Measurements from ENCODE around the gene RNF227.
"Not testable (repeated sequence)": the region's sequence is repeated elsewhere in the genome, so short reads cannot be mapped to it uniquely, and the experiment has no call there.

Gene RNF227

DNA sequence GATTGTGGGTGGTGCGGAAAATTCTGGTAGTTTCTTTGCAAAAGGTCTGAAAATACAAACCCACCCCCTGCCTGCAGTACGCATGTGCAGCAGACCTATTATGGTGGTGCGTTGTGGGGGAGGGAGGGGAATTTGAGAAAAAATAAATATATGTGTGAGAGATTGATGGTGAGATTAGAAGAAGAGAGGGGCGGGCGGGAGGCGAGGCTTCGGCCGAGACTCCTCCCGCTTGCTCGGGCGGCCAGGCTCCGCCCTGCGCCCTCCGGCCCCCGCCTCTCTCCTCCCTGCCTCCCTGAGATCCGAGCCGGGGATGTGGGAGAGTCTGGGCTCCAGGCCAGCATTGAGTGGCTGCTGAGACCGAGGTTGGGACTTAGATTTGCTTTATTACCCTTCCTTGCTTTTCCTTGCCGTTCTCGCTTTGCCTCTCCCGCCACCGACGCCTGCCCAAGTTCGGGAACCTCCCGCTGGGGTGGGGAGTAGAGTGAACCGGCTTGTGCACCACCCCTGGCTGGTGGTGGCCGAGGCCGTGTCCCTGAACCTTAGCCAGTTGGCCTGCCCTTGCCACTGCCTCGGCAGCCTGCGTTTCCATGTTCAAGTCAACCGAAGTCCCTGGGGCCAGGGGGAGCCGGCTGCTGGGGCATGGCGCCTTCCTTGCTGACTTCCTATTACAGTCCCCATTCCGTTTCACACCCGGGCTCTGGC is 28.5 kb downstream of the RNF227 start:
- peak; percentile 69 for DNase-seq

DNA sequence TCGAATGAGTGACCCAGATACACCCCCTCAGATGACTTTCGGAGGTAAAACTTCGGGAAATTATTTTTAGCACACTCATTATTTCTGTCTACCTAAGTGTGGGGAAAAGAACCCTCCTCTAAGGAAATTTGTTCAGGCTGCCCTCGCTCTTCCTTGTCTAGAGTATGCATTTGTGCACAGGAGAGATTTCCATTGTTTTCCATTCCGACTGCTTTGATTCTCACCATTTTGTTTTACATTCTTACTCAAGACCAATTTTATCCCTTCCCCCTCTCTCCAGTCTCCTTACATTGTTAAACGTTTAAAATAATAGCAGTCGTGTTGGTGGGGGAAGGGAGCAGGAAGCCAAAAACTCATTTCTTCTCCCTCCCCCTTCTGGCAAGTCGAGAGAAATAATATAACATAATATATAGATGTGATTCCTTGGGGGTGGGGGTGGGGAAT is 29.0 kb downstream of the RNF227 start:
- DNase-seq, result no peak

DNA sequence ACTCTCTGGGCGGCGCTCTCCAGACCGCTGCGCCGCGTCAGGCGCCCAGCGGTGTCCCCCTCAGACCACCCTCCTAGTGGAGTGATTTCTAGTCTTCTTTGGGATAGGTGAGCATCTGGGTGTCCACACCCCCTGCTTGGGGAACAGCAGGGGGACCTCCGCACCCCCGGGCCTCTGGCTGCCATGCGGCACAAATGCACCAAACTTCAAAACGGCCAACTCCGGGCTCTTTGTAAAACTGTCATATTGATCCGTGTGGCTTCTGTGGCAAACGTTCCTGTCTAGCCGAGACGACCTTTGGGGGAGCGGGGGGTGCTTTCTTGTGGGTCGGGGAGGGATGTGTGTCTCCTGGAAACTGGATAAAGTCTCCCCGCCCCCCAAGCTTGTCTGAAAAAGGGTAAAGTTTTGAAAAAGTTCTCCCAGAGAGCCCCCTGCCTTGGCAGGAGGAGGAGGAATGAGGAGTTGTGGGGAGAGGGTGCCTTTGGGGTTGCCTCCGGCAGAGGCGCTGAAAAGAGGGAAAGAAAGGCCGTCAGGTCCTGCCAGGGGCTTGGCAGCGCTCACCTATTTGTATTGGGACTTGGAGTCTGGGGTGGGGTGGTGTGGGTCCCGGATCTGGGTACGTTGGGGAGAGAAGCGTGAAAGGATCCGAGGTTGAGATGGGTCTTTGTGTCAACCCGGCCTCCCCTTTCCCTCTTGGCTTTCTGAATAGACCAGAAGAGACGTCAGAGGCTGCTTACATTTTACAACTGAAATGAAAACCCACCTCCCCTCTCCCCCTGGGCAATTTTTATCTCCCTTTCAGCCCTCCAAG is 29.7 kb downstream of the RNF227 start:
- no peak for DNase-seq

DNA sequence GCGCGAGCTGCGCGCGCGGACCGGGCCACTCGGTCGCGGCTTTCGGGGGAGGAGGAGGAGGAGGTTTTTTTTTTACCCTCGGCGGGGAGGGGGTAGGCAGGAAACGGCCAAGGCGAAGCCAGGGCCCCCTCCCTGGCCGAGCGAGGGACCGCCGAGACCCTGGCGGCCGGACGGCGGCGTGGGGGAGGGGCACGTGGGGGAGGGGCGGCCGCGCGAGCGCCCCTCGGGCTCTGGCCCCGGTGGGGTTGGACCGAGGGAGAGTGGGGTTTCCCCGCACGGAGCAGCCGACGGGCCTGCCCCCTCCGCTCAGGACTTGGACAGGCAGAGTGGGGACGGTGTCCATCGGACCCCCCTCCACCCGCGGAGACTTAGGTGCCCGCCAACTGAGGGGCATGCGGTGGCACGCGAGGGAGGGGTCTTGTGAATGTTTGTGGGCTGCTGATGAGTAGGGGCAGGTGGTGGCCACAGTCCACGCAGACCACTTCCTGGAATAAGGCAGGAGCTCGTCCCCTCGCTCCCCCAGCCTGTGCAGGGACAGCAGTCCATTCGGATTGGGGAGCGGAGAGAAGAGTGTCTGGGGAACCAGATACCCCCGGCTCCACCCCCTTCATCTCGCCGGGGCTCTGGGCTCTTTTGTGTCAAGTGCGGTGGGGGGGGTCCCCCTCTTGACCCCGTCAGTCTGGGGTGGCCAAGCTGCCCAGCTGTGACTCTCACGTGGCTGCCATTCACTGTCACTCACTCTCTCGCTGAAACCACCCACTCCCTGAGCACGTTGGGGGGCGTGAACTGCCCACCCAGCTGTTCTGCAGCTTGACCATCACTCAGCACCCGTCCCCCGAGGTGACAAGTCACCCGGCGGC is 30.5 kb downstream of the RNF227 start:
- DNase-seq, result peak; percentile 58

DNA sequence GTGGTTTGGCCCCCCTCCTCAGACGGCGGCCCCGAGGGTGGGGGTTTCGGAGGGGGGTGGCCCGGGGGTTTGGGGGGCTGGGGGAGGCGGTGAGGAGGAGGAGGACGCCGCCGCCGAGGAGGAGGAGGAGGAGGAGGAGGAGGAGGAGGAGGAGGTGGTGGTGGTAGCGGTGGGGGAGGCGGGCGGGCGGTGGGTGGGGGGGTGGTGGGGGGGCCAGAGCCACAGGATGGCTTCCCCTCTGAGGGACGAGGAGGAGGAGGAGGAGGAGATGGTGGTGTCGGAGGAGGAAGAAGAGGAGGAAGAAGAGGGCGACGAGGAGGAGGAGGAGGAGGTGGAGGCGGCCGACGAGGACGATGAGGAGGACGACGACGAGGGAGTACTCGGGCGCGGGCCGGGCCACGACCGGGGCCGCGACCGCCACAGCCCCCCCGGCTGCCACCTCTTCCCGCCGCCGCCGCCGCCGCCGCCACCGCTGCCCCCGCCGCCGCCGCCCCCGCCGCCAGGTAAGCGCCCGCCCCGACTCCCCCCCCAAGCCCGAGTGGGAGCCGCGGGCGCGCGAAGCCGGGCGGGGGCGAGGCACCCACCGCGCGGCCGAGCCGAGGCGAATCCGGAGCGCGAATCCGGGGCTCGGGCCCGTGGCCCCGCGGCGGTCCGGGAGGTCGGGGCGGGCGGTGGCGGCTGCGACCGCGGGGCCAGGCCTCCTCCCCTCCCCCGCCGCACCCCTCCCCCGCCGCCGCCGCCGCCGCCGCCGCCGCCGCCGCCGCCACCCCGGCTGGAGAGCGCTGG is 31.3 kb downstream of the RNF227 start:
- no peak for DNase-seq

DNA sequence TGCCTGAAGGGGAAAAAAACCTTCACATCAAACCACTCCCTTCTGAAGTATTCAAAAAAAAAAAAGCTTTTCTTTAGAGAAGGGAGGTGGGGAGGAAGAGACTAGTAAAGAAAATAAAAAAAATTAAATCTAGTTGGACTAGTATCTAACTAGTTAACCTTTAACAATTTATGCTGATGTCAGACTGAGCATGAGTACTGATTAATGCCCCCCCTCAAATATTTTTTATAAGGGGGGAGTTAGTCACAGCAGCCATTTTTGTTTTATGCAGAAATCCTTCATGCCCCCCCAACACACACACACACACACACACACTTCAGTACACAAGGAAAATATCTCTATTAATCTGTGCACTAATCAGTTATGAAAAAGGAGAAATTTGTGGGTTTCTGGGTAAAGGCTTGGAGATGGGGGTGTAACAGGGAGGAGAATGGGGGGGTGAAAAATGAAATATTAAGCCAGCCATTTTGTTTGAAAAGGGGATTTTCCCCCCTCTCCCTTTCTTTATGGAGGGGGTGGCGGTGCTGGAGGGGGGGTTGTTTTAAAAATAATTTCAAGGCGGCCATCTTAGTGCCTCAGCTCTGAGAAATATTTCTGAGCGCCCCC is 32.2 kb downstream of the RNF227 start:
- DNase-seq, result no peak

DNA sequence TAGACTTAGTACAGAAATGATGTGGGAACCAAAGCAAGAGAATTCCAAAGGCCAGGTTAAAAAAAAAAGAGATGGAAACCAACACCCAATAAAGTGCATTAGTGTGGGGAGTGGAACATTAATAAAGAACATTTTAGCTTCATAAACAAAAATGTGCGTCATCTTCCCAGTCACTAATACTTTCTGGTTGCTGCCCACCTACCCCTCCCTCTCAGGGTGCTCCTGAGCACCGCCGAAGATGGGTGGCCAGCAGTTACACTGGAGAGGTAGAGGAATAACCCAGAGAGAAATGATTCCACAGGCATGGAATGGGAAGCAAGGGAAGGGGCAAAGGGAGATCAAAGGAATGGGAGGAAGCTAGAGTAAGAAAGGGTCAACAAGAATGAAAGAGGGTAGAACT is 33.5 kb downstream of the RNF227 start:
- DNase-seq, result no peak

DNA sequence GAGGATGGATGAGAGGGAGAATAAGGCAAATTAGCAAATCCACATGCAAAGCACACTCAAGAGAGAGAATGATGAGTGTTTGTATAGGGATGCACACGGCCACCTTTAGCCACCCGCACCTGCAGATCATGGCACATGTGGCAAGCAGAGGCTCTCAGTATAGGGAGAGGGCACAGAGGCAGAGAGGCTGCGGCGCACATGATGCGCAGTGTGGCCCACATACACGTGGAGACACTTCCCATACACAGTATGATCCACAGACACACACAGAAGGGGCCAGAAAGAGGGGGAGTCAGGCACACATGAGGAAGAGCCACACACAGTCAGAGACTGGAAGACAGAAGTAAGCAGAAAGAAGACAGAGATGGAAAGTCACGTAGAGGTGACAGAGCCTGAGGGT is 34.0 kb downstream of the RNF227 start:
- DNase-seq, result no peak

DNA sequence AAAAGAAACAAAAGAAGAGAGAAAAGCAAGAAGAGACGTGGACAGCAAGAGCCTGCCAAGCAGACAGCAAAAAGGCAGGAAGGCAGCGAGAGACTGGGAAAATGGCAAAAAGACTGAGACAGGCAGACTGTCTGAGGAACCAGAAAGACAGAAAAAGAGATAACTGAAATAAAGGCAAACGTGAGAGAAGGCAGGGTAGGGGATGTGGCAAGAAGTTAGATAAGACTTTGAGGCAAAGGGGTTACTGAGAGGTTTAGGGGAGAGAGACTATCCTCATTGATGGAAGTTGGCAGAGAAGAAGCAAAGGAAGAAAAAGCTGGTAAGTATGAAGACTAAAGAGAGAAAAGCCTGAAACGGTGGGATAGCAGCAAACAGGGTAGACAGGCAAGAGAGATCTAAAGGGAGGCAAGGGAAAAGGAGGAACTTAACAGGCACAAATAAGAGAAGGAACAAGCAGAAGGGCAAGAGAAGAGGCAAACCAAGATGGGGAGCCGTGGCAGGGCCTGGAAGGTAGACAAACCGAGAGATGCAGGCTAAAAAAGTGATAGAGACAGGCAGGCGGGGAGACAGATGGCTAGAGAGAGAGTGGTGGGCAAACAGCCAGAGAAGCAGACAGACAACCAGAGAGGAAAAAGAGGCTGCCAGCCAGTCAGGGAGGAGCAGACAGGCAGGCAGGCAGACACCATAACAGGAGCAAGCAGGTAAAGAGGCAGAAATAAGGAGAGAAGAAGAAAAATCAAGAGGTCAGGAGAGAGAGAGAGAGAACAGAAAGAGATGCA is 34.6 kb downstream of the RNF227 start:
- no peak for DNase-seq

DNA sequence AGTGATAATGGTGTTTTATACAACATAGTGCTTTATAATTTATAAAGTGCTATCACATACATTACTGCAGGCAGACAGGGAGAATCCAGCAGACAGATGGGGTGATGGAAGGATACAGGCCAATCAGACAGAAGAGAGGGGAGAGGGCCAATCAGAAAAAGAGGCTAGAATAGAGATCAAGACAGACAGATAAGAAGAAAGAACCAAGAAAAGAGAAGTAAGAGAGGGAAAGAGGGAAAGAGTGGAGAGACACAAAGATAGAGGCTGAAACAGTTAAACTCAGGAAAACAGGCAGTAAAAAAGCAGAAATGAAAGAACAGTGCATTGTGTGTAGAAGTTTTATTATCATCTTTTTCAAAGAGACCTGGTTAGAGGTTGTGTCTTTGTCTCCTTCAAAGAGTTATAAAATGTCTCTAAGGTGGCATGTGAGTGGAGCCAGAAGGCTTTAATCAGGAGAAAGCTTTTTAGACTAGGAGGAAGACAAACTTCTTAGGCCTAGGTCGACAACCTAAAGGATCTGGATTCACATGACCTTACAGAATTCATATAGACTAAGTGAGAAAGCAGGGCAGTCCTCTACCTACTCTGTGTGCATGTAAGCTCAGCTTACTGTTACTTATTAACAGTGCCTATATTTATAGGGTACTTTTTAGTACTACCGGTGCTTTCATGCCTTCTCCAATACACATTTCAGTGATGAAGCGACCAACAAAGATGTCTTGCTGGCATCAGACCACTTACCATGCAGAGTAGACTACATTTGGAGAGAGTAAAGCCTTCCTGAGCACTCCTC is 35.8 kb downstream of the RNF227 start:
- no peak for DNase-seq

DNA sequence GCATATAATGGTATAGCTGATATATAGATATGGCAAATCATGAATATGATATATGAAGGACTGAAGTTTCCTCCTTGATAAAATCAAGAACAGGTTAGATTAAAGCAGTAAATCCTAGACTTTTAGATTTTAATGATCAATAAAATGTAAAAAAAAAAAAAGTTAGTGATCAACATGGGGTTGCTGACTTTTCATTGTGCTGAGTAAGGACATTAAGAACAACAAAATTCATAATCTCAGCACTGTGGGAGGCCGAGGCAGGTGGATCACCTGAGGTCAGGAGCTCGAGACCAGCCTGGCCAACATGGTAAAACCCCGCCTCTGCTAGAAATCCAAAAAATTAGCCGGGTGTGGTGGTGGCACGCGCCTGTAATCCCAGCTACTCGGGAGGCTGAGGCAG is 37.9 kb downstream of the RNF227 start:
- DNase-seq, result no peak

DNA sequence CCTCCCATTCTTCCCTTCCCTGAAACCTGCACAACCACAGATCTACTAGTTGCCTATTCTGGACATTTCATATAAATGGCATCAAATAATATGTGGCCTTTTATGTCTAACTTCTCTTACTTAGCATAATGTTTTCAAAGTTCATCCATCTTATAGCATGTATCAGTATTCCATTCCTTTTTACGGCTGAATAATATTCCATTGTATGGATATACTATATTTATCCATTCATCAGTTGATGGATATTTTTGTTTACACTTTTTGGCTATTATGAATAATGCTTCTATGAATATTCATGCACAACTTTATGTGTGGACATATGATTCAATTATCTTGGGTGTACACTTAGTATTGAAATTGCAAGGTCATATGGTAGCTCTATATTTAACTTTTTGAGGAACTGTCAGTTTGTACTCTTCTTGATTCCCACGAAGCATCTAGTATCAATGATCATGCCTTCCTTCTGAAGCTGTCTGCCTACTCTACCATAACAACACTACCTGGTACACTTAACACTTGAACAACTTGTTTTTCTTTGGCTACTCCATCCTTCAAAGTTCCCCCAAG is 40.2 kb downstream of the RNF227 start:
- no peak for DNase-seq

DNA sequence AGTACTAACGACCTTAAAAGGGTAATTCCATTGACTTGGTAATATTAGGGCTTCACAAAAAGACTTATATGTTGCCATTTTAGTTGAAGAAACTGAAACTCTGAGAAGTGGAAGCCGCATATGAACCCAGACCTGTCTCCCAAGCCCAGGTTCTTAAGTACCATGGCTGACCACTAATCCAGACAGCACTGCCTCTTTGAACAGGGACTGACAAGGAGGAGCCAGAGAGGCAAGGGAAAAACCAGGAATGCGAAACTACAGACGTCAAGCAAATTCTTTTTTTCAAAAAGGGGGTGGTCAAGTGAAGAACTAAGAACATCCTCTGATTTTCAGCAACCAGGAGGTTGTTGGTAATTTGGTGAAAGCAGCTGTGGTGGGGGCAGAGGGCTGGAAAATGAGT is 43.0 kb downstream of the RNF227 start:
- DNase-seq, result no peak

DNA sequence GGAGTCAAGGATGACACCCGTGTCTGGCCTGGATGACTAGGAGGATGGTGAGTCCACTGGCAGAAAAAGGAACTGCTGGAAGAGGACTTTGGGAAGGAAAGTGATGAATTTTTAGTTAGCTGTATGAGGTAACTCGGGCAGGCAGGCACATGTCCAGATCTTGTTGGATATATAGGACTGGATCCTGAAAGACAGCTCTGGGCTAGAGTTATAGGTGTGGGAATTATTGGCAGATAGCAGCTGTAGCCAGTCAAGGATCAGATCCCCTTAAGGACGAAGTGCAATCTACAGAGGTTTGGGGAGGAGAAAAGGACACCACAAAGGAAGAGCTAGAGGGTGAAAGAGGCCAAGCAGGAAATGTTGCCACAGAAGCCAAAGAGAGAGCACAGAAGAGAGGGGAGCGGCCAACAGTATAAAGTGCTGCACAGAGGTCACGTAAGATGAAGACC is 48.2 kb downstream of the RNF227 start:
- no peak for DNase-seq

DNA sequence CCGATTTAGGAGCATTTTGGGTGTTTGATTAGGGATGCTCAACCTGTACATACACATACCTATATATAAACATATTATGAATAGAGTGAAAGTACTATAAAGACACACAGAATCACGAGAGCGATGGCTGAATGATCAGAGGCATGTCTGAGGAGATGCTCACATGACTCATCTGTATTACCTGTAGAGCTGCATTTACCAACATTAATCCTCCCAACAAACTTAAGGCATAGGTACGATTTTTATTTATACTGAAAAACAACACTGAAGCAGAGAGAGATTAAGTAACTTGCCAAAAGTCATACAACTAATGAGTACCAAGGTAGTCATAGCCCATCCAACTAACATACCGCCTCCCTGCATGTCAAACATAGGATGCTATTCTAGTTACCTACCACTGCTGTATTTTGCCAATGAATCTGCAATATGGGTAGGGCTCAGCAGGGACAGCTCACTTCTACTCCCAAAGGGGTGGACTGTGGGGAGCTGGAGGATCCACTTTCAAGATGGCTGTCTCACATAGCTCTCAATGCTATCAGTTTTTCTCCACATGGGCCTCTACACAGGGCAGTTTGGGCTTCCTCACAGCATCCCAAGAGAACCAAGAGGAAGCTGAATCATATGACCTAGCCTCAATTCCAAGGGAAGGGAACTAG is 51.0 kb downstream of the RNF227 start:
- DNase-seq, result no peak

DNA sequence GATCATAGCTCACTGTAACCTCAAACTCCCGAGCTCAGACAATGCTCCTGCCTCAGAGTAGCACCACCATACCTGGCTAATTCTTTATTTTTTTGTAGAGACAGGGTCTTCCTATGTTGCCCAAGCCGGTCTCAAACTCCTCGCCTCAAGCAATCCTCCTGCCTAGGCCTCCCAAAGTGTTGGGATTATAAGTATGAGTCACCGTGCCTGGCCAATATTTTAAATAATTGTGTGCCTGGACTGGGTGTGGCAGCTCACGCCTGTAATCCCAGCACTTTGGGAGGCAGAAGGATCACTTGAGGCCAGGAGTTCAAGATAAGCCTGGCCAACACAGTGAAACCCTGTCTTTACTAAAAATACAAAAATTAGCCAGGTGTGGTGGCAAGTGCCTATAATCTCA is 51.7 kb downstream of the RNF227 start:
- not testable (repeated sequence) for DNase-seq

Measured in 8988T (cell line).